ENCODE data around the gene ASZ1. TPM values are rescaled to one million over a fixed set of nuclear protein-coding genes. Genes with fewer than 3 reads are reported as not detected.

ASZ1 gene
- total and polyA plus RNA-seq, 7 donors = not detected

DNA sequence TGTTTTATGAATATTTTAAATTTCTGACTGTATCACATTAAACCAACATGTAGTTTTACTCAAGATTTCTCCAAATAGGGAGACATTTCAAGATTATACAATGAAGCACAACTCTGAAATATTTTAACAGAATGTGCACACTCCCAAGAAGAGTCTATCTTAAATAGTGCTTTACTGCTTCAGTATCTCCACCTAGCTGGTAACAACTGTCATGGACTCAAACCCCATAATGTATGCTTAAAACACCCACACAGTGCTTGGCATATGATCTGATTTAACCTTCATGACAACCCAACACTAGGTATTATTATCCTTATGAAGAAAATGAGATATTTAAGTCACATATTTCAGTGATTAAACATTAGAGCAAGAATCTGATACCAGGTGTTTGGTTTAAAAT, 45.9 kb downstream of the ASZ1 start:
- Histone ChIP-seq H3K4me3 (no peak overlapping the region), H3K36me3 (ENCODE audit: insufficient read depth in 1 of 2, low read depth in 1 of 2) (no peaks in the 10 kb centered on the region), H3K4me1 (no peaks in the 10 kb centered on the region), H3K9me3 (no peaks in the 10 kb centered on the region), H3K27me3 (ENCODE audit: insufficient read depth in 3 of 3, low read length in 2 of 3) (no peaks in the 10 kb centered on the region), H3K27ac (no peak overlapping the region)
- no peak for TF ChIP-seq CTCF (IDR thresholded peaks at IDR 0.05)
- intact Hi-C loops (cut with DNase I) = no loop called here
- DNase-seq (no peak), ATAC-seq (no peak)

GRCh38 chr7:117375380-117375779, 51.9 kb downstream of the ASZ1 start:
- no peak for ATAC-seq
- TF ChIP-seq CTCF (IDR thresholded peaks at IDR 0.05) = no peak
- Histone ChIP-seq H3K27me3 (ENCODE audit: insufficient read depth in 3 of 3, low read length in 2 of 3) (no peaks in the 10 kb centered on the region), H3K4me1 (no peaks in the 10 kb centered on the region), H3K27ac (no peak overlapping the region), H3K4me3 (no peak overlapping the region), H3K36me3 (ENCODE audit: insufficient read depth in 1 of 2, low read depth in 1 of 2) (no peaks in the 10 kb centered on the region), H3K9me3 (no peaks in the 10 kb centered on the region)
- DNase-seq = no peak
- WGBS, 3 donors = 64 to 75% (median 72%) methylated on average over 2 of the region's 2 CpGs
- intact Hi-C loops (cut with DNase I) = no loop called here

- ATAC-seq (no peak), DNase-seq (no peak)
- no peak overlapping the region for H3K4me3 ChIP-seq
- H3K36me3 ChIP-seq (ENCODE audit: insufficient read depth in 1 of 2, low read depth in 1 of 2) = no peaks in the 10 kb centered on the region
- no peaks in the 10 kb centered on the region for H3K9me3 ChIP-seq
- no peak for TF ChIP-seq CTCF (IDR thresholded peaks at IDR 0.05)
- intact Hi-C loops (cut with DNase I) = no loop called here
- H3K4me1 ChIP-seq = no peaks in the 10 kb centered on the region
- 68 to 76% (median 71%) methylated on average over 1 of the region's 1 CpG for WGBS, 3 donors
- no peak overlapping the region for H3K27ac ChIP-seq
- H3K27me3 ChIP-seq (ENCODE audit: insufficient read depth in 3 of 3, low read length in 2 of 3) = no peaks in the 10 kb centered on the region
These were observed 55.2 kb downstream of the ASZ1 start for GRCh38 chr7:117372073-117372472.

- no peak overlapping the region for H3K27ac ChIP-seq
- H3K4me3 ChIP-seq = no peak overlapping the region
- H3K36me3 ChIP-seq (ENCODE audit: insufficient read depth in 1 of 2, low read depth in 1 of 2) = no peaks in the 10 kb centered on the region
- no peak for DNase-seq
- no peaks in the 10 kb centered on the region for H3K9me3 ChIP-seq
- H3K4me1 ChIP-seq = no peaks in the 10 kb centered on the region
- intact Hi-C loops (cut with DNase I) = no loop called here
- no peak for ATAC-seq
- TF ChIP-seq CTCF (IDR thresholded peaks at IDR 0.05) = no peak
- H3K27me3 ChIP-seq (ENCODE audit: insufficient read depth in 3 of 3, low read length in 2 of 3) = no peaks in the 10 kb centered on the region
These were observed 62.8 kb downstream of the ASZ1 start for GRCh38 chr7:117364339-117365080.

GRCh38 chr7:117362294-117362888, 64.9 kb downstream of the ASZ1 start:
- TF ChIP-seq CTCF (IDR thresholded peaks at IDR 0.05) = no peak
- H3K4me3 ChIP-seq = no peak overlapping the region
- no peaks in the 10 kb centered on the region for H3K9me3 ChIP-seq
- H3K27ac ChIP-seq = no peak overlapping the region
- no peaks in the 10 kb centered on the region for H3K4me1 ChIP-seq
- DNase-seq (no peak), ATAC-seq (no peak)
- intact Hi-C loops (cut with DNase I) = no loop called here
- no peaks in the 10 kb centered on the region for H3K36me3 ChIP-seq (ENCODE audit: insufficient read depth in 1 of 2, low read depth in 1 of 2)
- H3K27me3 ChIP-seq (ENCODE audit: insufficient read depth in 3 of 3, low read length in 2 of 3) = no peaks in the 10 kb centered on the region
